ENCODE data around the gene SHISA7. TPM values are rescaled to one million over a fixed set of nuclear protein-coding genes. Genes with fewer than 3 reads are reported as not detected.

Gene SHISA7
- total and polyA plus RNA-seq, 2 of the 4 experiments (the other 2 are of a cell fraction): not detected

DNA sequence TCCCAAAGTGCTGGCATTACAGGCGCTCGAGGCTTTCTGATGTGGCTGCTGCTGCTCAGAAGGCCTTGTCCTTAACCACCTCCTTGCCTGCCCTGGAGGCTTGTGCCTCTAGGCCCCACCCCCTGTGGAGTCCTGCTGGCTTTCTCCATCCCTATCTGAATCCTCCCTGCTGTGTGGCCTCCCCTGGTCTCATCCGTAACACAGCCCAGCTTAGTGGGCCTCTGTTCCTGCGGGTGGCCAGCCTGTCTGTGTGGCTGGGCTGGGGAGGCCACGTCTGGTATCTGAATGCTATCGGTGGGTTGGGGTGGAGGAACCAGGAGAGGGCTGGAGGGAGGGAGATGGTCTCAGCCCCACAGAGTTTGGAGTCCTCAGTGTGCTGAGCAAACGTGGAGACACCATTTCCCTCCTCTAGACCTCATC, 52.6 kb downstream of the SHISA7 start:
- no peak overlapping the region for H2BK5ac ChIP-seq (ENCODE audit: low read depth, low read length, poor library complexity, severe bottlenecking)
- no peak overlapping the region for H3K9ac ChIP-seq (ENCODE audit: low read depth, low read length)
- ChIA-PET POLR2A (ENCODE audit: unreplicated experiment) (interaction anchor here (0.5 to 1.3 kb wide), 2 partner anchors 17 to 23 kb away, joined by 3 read pairs; no protein-coding TSS in a partner anchor), CTCF (no interaction called here)
- no peak overlapping the region for H3K14ac ChIP-seq (replicated peaks; ENCODE audit: low read depth, low read length)
- ATAC-seq (ENCODE audit: low read depth) (no peak), DNase-seq (no peak)
- H3K9me3 ChIP-seq (ENCODE audit: control insufficient read depth, insufficient read depth, low read length): no peaks in the 10 kb centered on the region
- no peak overlapping the region for H4K5ac ChIP-seq (ENCODE audit: low read depth, low read length)
- WGBS, 2 experiments (ENCODE audit: extremely low coverage in 2 of 2, insufficient read length in 1 of 2): 82% methylated on average over 2 of the region's 7 CpGs; no CpG with 5 or more reads in 1 of the 2 experiments
- in situ Hi-C loops (cut with MboI; ENCODE audit: low sequenced_read_pairs) (no loop called here), intact Hi-C loops (cut with micrococcal nuclease) (no loop called here), dilution Hi-C loops (cut with HindIII; ENCODE audit: low sequenced_read_pairs, unreplicated experiment) (no loop called here)
- no TSS peak for BruUV-seq (replicated peaks)
- no peak overlapping the region for H3K27ac ChIP-seq (ENCODE audit: insufficient read depth, low read length)
- H4K91ac ChIP-seq (ENCODE audit: insufficient read depth, low read depth, low read length): no peak overlapping the region
- H2AFZ ChIP-seq (replicated peaks; ENCODE audit: low read length, poor library complexity): no peak overlapping the region
- TF ChIP-seq RFX5 (IDR thresholded peaks at IDR 0.05; ENCODE audit: low read depth, low read length) (no peak), ELK1 (IDR thresholded peaks at IDR 0.05; ENCODE audit: borderline replicate concordance, low read depth, low read length) (no peak), BHLHE40 (IDR thresholded peaks at IDR 0.05; ENCODE audit: low read depth, low read length) (no peak), MXI1 (IDR thresholded peaks at IDR 0.05; ENCODE audit: borderline replicate concordance, low read depth, low read length) (no peak), CEBPB (IDR thresholded peaks at IDR 0.05; ENCODE audit: low read depth, low read length) (no peak), POLR2A (IDR thresholded peaks at IDR 0.05; ENCODE audit: low read depth, low read length) (no peak; the same call in none of the 2 replicates), RAD21 (IDR thresholded peaks at IDR 0.05; ENCODE audit: low read length) (no peak), NFE2L2 (IDR thresholded peaks at IDR 0.05; ENCODE audit: low read depth, low read length) (no peak), FOS (IDR thresholded peaks at IDR 0.05; ENCODE audit: low read depth, low read length) (no peak), SMC3 (IDR thresholded peaks at IDR 0.05; ENCODE audit: low read depth, low read length) (no peak), RCOR1 (IDR thresholded peaks at IDR 0.05; ENCODE audit: insufficient replicate concordance, low read length) (no peak), MAFK (IDR thresholded peaks at IDR 0.05; ENCODE audit: low read depth, low read length) (no peak), CHD1 (IDR thresholded peaks at IDR 0.05; ENCODE audit: low read depth, low read length) (no peak), MAZ (IDR thresholded peaks at IDR 0.05; ENCODE audit: borderline replicate concordance, low read depth, low read length) (no peak)
- TF ChIP-seq, protein P1, sequence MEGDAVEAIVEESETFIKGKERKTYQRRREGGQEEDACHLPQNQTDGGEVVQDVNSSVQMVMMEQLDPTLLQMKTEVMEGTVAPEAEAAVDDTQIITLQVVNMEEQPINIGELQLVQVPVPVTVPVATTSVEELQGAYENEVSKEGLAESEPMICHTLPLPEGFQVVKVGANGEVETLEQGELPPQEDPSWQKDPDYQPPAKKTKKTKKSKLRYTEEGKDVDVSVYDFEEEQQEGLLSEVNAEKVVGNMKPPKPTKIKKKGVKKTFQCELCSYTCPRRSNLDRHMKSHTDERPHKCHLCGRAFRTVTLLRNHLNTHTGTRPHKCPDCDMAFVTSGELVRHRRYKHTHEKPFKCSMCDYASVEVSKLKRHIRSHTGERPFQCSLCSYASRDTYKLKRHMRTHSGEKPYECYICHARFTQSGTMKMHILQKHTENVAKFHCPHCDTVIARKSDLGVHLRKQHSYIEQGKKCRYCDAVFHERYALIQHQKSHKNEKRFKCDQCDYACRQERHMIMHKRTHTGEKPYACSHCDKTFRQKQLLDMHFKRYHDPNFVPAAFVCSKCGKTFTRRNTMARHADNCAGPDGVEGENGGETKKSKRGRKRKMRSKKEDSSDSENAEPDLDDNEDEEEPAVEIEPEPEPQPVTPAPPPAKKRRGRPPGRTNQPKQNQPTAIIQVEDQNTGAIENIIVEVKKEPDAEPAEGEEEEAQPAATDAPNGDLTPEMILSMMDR (conservative IDR thresholded peaks at IDR 0.05; ENCODE audit: low read depth, low read length): no peak
- TF ChIP-seq, protein P2, sequence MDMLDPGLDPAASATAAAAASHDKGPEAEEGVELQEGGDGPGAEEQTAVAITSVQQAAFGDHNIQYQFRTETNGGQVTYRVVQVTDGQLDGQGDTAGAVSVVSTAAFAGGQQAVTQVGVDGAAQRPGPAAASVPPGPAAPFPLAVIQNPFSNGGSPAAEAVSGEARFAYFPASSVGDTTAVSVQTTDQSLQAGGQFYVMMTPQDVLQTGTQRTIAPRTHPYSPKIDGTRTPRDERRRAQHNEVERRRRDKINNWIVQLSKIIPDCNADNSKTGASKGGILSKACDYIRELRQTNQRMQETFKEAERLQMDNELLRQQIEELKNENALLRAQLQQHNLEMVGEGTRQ (IDR thresholded peaks at IDR 0.05; ENCODE audit: low read depth, low read length): no peak
- no peak overlapping the region for H2BK20ac ChIP-seq (ENCODE audit: low read depth, low read length)
- no peak overlapping the region for H3K4me3 ChIP-seq (ENCODE audit: insufficient read depth, low read depth, low read length)
- H3K56ac ChIP-seq (ENCODE audit: extremely low read depth, insufficient read depth, low read length): no peak overlapping the region
- peaks cover 31% of the 10 kb centered on the region for H3K9me1 ChIP-seq (ENCODE audit: insufficient read depth, low read length)
- no peak overlapping the region for H2AK9ac ChIP-seq (replicated peaks; ENCODE audit: low read depth, low read length, poor library complexity)
- no peaks in the 10 kb centered on the region for H3K27me3 ChIP-seq (ENCODE audit: control insufficient read depth, insufficient read depth, low read length)
- H2BK120ac ChIP-seq (ENCODE audit: low read depth, low read length): no peak overlapping the region
- H4K20me1 ChIP-seq (ENCODE audit: insufficient read depth, low read length): peaks cover 75% of the 10 kb centered on the region
- H3K4ac ChIP-seq (ENCODE audit: low read depth, low read length): no peak overlapping the region
- peaks cover 19 to 63% of the 10 kb centered on the region in 2 experiments for H3K79me1 ChIP-seq (ENCODE audit: low read depth in 1 of 2, low read length in 2 of 2)
- H4K8ac ChIP-seq (ENCODE audit: low read depth in 2 of 2, low read length in 2 of 2): peak overlapping the region in 1 of 2 experiments; percentile 14; a peak in 1 of 4 replicates
- H3K4me2 ChIP-seq (ENCODE audit: low read depth, low read length): no peak overlapping the region
- no peak overlapping the region for H3K18ac ChIP-seq (ENCODE audit: low read depth, low read length)
- H3K23ac ChIP-seq (ENCODE audit: low read depth, low read length): peak overlapping the region; percentile 60; the same call in 1 of the 2 replicates
- no peak overlapping the region for H2BK15ac ChIP-seq (ENCODE audit: low read depth, low read length)
- peaks cover 48% of the 10 kb centered on the region for H3K36me3 ChIP-seq (ENCODE audit: control insufficient read depth, insufficient read depth, low read length)
- H3K4me1 ChIP-seq (ENCODE audit: control insufficient read depth, insufficient read depth, low read length): peaks cover 36% of the 10 kb centered on the region
- H2AK5ac ChIP-seq (ENCODE audit: low read depth, low read length): no peak overlapping the region

Measured in IMR-90 (cell line).